ENCODE data around the gene SNX20.
A peak's percentile ranks its signal among the peaks of the same experiment; 100 is the strongest.

The SNX20 gene

GRCh38 chr16:50681021-50681885 is at the start of gene SNX20:
SNX20 (minus strand) TSS chr16:50681312; CDS start chr16:50677526, 3,786 bp downstream.
- peak; percentile 63 for DNase-seq
- ATAC-seq, result peak; percentile 69

GRCh38 chr16:50724306-50724705 is 43.2 kb upstream of the SNX20 start:
- ATAC-seq (no peak), DNase-seq (no peak)

- ATAC-seq, result no peak
- DNase-seq, result no peak
Observed at GRCh38 chr16:50722960-50723359, 41.8 kb upstream of the SNX20 start.

- no peak for DNase-seq
- no peak for ATAC-seq
Observed at GRCh38 chr16:50722405-50722737, 41.3 kb upstream of the SNX20 start.

GRCh38 chr16:50721549-50722404 is 40.7 kb upstream of the SNX20 start:
- DNase-seq, result no peak
- ATAC-seq, result no peak

- ATAC-seq (peak; percentile 44), DNase-seq (no peak)
Observed at GRCh38 chr16:50719401-50720337, 38.6 kb upstream of the SNX20 start.

- no peak for DNase-seq
Observed at GRCh38 chr16:50718761-50719400, 37.8 kb upstream of the SNX20 start.

GRCh38 chr16:50718061-50718760 is 37.1 kb upstream of the SNX20 start:
- DNase-seq (no peak), ATAC-seq (no peak)

More at GRCh38 chr16:50718761-50719400, 37.8 kb upstream of the SNX20 start:
- no peak for ATAC-seq

GRCh38 chr16:50717494-50717893 is 36.4 kb upstream of the SNX20 start:
- DNase-seq (no peak), ATAC-seq (no peak)

GRCh38 chr16:50717091-50717490 is 36.0 kb upstream of the SNX20 start:
- ATAC-seq (no peak), DNase-seq (no peak)

- ATAC-seq, result no peak
- no peak for DNase-seq
Observed at GRCh38 chr16:50712956-50713355, 31.8 kb upstream of the SNX20 start.

GRCh38 chr16:50712560-50712898 is 31.4 kb upstream of the SNX20 start:
- DNase-seq, result no peak

GRCh38 chr16:50711862-50712559 is 30.9 kb upstream of the SNX20 start:
- DNase-seq, result no peak
- no peak for ATAC-seq

More at GRCh38 chr16:50712560-50712898, 31.4 kb upstream of the SNX20 start:
- ATAC-seq, result no peak

GRCh38 chr16:50711040-50711439 is 29.9 kb upstream of the SNX20 start:
- ATAC-seq (no peak), DNase-seq (no peak)

GRCh38 chr16:50709980-50710379 is 28.9 kb upstream of the SNX20 start:
- no peak for DNase-seq
- ATAC-seq, result no peak

- DNase-seq (no peak), ATAC-seq (peak; percentile 38)
Observed at GRCh38 chr16:50709061-50709684, 28.1 kb upstream of the SNX20 start.

GRCh38 chr16:50708373-50709060 is 27.4 kb upstream of the SNX20 start:
- DNase-seq, result peak; percentile 45

GRCh38 chr16:50706250-50706649 is 25.1 kb upstream of the SNX20 start:
- peak; percentile 24 for ATAC-seq
- DNase-seq, result no peak

More at GRCh38 chr16:50708373-50709060, 27.4 kb upstream of the SNX20 start:
- ATAC-seq, result peak; percentile 79

GRCh38 chr16:50705436-50706110 is 24.5 kb upstream of the SNX20 start:
- ATAC-seq, result no peak
- no peak for DNase-seq

Data from stimulated activated naive CD8-positive, alpha-beta T cell treated with anti-CD3 and anti-CD28 coated beads, Interleukin-15, Interleukin-2, amounts not matched to agents 100 U/mL and 50 U/mL, for 24 hours (primary cell).